WTC11 (cell line): ENCODE results near the gene FBF1. TPM values are rescaled to one million over a fixed set of nuclear protein-coding genes. Genes with fewer than 3 reads are reported as not detected.

Experiments used
- CREM ChIP-seq: sonication (generic); formaldehyde crosslinking; IDR thresholded peaks from 2 replicates; pipeline ENCODE4 v1.8.1; 2022; ENCODE audit warnings: mild to moderate bottlenecking, missing genetic modification reagents, moderate library complexity
- E2F1 ChIP-seq: sonication (generic); formaldehyde crosslinking; IDR thresholded peaks from 2 replicates; pipeline ENCODE4 v1.8.0; 2022; ENCODE audit warnings: mild to moderate bottlenecking, missing genetic modification reagents
- FOXK1 ChIP-seq: sonication (generic); formaldehyde crosslinking; IDR thresholded peaks from 2 replicates; pipeline ENCODE4 v1.8.0; 2022; ENCODE audit warnings: mild to moderate bottlenecking, moderate library complexity, missing genetic modification reagents
- FOXP4 ChIP-seq: sonication (generic); formaldehyde crosslinking; IDR thresholded peaks from 2 replicates; pipeline ENCODE4 v1.8.0; 2022; ENCODE audit warnings: mild to moderate bottlenecking, missing genetic modification reagents
- GABPB1 ChIP-seq: sonication (generic); formaldehyde crosslinking; IDR thresholded peaks from 2 replicates; pipeline ENCODE4 v1.8.1; 2023; ENCODE audit warnings: mild to moderate bottlenecking, missing genetic modification reagents
- GRHL2 ChIP-seq: fragments of 250-450 bp; sonication (Bioruptor Pico); IDR thresholded peaks from 2 replicates; pipeline ENCODE4 v1.8.0; 2022; ENCODE audit warnings: mild to moderate bottlenecking, moderate library complexity; ENCODE audit not compliant: insufficient replicate concordance, severe bottlenecking
- IRF2 ChIP-seq: sonication (generic); formaldehyde crosslinking; IDR thresholded peaks from 2 replicates; pipeline ENCODE4 v1.8.0; 2022; ENCODE audit warnings: low read depth, missing genetic modification reagents, borderline replicate concordance
- JUN ChIP-seq: sonication (generic); formaldehyde crosslinking; IDR thresholded peaks from 2 replicates; pipeline ENCODE4 v1.8.0; 2023; ENCODE audit warnings: mild to moderate bottlenecking, missing genetic modification reagents
- MAX ChIP-seq: sonication (generic); formaldehyde crosslinking; IDR thresholded peaks from 2 replicates; pipeline ENCODE4 v1.8.0; 2022; ENCODE audit warnings: mild to moderate bottlenecking, missing genetic modification reagents
- OVOL2 ChIP-seq: fragments of 250-450 bp; sonication (Bioruptor Pico); IDR thresholded peaks from 2 replicates; pipeline ENCODE4 v1.9.0; 2021; ENCODE audit warnings: mild to moderate bottlenecking, borderline replicate concordance
- PRRX2 ChIP-seq: fragments of 250-450 bp; sonication (Bioruptor Pico); IDR thresholded peaks from 2 replicates; pipeline ENCODE4 v1.8.0; 2021; ENCODE audit warnings: mild to moderate bottlenecking
- RELA ChIP-seq: sonication (generic); formaldehyde crosslinking; IDR thresholded peaks from 2 replicates; pipeline ENCODE4 v1.8.1; 2022; ENCODE audit warnings: missing genetic modification reagents, mild to moderate bottlenecking, borderline replicate concordance
- SMAD3 ChIP-seq: sonication (generic); formaldehyde crosslinking; IDR thresholded peaks from 2 replicates; pipeline ENCODE4 v1.8.0; 2022; ENCODE audit warnings: missing genetic modification reagents, mild to moderate bottlenecking, borderline replicate concordance
- SP1 ChIP-seq: sonication (generic); formaldehyde crosslinking; conservative IDR thresholded peaks from 2 replicates; pipeline ENCODE4 v1.8.1; 2022; ENCODE audit warnings: missing genetic modification reagents
- TCF7 ChIP-seq: sonication (generic); formaldehyde crosslinking; IDR thresholded peaks from 2 replicates; pipeline ENCODE4 v1.8.0; 2022; ENCODE audit warnings: mild to moderate bottlenecking, low read depth, missing genetic modification reagents, moderate library complexity
- TEAD1 ChIP-seq: sonication (generic); formaldehyde crosslinking; IDR thresholded peaks from 2 replicates; pipeline ENCODE4 v1.8.0; 2022; ENCODE audit warnings: mild to moderate bottlenecking, missing genetic modification reagents
- ZNF138 ChIP-seq: sonication (generic); formaldehyde crosslinking; conservative IDR thresholded peaks from 2 replicates; pipeline ENCODE4 v1.8.1; 2022; ENCODE audit warnings: mild to moderate bottlenecking, moderate library complexity, missing genetic modification reagents
- ZNF232 ChIP-seq: sonication (generic); formaldehyde crosslinking; IDR thresholded peaks from 2 replicates; pipeline ENCODE4 v1.8.0; 2022; ENCODE audit warnings: mild to moderate bottlenecking, missing genetic modification reagents
- ZNF281 ChIP-seq: sonication (generic); formaldehyde crosslinking; IDR thresholded peaks from 2 replicates; pipeline ENCODE4 v1.8.0; 2023; ENCODE audit warnings: mild to moderate bottlenecking, missing genetic modification reagents
- total RNA-seq: library from RNA; stranded (reverse); gene quantifications from 3 replicates; pipeline ENCODE4 v1.2.3, GENCODE V29; 2021
- TF ChIP-seq, protein P1 (sequence below): sonication (generic); formaldehyde crosslinking; IDR thresholded peaks from 2 replicates; pipeline ENCODE4 v1.8.1; 2022; ENCODE audit warnings: mild to moderate bottlenecking, moderate library complexity, missing genetic modification reagents
- TF ChIP-seq, protein P2 (sequence below): sonication (generic); formaldehyde crosslinking; IDR thresholded peaks from 2 replicates; pipeline ENCODE4 v1.8.1; 2023; ENCODE audit warnings: mild to moderate bottlenecking, moderate library complexity, missing genetic modification reagents
- TF ChIP-seq, protein P3 (sequence below): sonication (generic); formaldehyde crosslinking; conservative IDR thresholded peaks from 2 replicates; pipeline ENCODE4 v1.8.1; 2023; ENCODE audit warnings: mild to moderate bottlenecking, low read depth, missing genetic modification reagents, moderate library complexity
- TF ChIP-seq, protein P4 (sequence below): fragments of 250-450 bp; sonication (Bioruptor Pico); IDR thresholded peaks from 2 replicates; pipeline ENCODE4 v1.8.0; 2021; ENCODE audit warnings: mild to moderate bottlenecking

Gene FBF1
- total RNA-seq, 1 experiment from 2014 or later = 19.8 TPM

DNA sequence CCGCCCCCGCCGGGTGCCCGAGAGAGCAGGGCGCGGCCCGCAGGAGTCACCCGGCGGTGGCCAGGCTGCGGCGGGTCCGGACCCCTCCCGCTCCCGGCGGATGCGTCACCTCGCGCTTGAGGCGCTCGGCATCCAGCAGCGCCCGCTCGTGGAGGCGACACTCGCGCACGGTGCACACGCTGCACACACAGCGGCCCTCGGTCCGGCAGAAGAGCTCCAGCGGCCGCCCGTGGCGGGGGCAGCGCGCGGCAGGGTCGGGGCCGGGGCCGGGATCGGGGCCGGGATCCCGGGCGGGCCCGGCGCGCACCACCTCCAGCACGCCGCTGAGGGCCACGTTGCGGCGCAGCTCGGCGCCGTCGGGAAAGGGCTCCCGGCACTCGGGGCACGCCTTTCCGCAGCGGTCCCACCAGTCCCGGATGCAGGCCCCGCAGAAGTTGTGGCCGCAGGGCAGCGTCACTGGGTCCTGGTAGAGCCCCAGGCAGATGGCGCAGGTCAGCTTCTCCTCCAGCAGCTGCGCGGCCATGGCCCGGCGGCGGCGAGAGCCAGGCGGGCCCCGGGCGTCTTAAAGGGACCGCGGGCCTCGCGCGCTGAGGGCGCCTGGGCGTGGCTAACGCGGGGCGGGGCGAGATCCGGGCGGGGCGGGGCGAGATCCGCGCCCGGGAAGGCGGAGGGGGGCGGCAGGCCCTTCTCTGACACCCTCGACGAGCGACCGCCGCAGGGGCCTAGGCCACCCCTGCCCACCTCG, 44.3 kb downstream of the FBF1 start, which contains the start of gene TRIM65 (continued):
- TF ChIP-seq MAX = peak; percentile 68; the same call in 1 of the 2 replicates
- TF ChIP-seq, protein P1, sequence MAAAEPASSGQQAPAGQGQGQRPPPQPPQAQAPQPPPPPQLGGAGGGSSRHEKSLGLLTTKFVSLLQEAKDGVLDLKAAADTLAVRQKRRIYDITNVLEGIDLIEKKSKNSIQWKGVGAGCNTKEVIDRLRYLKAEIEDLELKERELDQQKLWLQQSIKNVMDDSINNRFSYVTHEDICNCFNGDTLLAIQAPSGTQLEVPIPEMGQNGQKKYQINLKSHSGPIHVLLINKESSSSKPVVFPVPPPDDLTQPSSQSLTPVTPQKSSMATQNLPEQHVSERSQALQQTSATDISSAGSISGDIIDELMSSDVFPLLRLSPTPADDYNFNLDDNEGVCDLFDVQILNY (CRISPR knock-in tag) = peak; percentile 53; the same call in 1 of the 2 replicates
- no peak for TF ChIP-seq RELA (CRISPR knock-in tag)
- no peak for TF ChIP-seq PRRX2
- TF ChIP-seq ZNF232 (CRISPR knock-in tag) = no peak
- no peak for TF ChIP-seq OVOL2
- TF ChIP-seq, protein P2, sequence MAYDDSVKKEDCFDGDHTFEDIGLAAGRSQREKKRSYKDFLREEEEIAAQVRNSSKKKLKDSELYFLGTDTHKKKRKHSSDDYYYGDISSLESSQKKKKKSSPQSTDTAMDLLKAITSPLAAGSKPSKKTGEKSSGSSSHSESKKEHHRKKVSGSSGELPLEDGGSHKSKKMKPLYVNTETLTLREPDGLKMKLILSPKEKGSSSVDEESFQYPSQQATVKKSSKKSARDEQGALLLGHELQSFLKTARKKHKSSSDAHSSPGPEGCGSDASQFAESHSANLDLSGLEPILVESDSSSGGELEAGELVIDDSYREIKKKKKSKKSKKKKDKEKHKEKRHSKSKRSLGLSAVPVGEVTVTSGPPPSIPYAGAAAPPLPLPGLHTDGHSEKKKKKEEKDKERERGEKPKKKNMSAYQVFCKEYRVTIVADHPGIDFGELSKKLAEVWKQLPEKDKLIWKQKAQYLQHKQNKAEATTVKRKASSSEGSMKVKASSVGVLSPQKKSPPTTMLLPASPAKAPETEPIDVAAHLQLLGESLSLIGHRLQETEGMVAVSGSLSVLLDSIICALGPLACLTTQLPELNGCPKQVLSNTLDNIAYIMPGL (CRISPR knock-in tag) = peak; percentile 83; the same call in 1 of the 2 replicates
- TF ChIP-seq, protein P3, sequence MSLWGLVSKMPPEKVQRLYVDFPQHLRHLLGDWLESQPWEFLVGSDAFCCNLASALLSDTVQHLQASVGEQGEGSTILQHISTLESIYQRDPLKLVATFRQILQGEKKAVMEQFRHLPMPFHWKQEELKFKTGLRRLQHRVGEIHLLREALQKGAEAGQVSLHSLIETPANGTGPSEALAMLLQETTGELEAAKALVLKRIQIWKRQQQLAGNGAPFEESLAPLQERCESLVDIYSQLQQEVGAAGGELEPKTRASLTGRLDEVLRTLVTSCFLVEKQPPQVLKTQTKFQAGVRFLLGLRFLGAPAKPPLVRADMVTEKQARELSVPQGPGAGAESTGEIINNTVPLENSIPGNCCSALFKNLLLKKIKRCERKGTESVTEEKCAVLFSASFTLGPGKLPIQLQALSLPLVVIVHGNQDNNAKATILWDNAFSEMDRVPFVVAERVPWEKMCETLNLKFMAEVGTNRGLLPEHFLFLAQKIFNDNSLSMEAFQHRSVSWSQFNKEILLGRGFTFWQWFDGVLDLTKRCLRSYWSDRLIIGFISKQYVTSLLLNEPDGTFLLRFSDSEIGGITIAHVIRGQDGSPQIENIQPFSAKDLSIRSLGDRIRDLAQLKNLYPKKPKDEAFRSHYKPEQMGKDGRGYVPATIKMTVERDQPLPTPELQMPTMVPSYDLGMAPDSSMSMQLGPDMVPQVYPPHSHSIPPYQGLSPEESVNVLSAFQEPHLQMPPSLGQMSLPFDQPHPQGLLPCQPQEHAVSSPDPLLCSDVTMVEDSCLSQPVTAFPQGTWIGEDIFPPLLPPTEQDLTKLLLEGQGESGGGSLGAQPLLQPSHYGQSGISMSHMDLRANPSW (CRISPR knock-in tag) = no peak
- no peak for TF ChIP-seq GRHL2 (CRISPR knock-in tag)
- TF ChIP-seq SMAD3 = no peak
- TF ChIP-seq ZNF281 = peak; percentile 21; the same call in 1 of the 2 replicates
- TF ChIP-seq E2F1 (CRISPR knock-in tag) = peak; percentile 80; the same call in 1 of the 2 replicates
- peak; percentile 48; the same call in 1 of the 2 replicates for TF ChIP-seq JUN (CRISPR knock-in tag)
- TF ChIP-seq IRF2 (CRISPR knock-in tag) = no peak
- TF ChIP-seq CREM (CRISPR knock-in tag) = 0 out of 2 replicates have a peak, but pooled peaks have one; percentile 29
- peak; percentile 55; the same call in 1 of the 2 replicates for TF ChIP-seq TCF7 (CRISPR knock-in tag)
- peak; percentile 75 for TF ChIP-seq SP1 (CRISPR knock-in tag)
- TF ChIP-seq GABPB1 (CRISPR knock-in tag) = no peak; the same call in 1 of the 2 replicates
- TF ChIP-seq, protein P4, sequence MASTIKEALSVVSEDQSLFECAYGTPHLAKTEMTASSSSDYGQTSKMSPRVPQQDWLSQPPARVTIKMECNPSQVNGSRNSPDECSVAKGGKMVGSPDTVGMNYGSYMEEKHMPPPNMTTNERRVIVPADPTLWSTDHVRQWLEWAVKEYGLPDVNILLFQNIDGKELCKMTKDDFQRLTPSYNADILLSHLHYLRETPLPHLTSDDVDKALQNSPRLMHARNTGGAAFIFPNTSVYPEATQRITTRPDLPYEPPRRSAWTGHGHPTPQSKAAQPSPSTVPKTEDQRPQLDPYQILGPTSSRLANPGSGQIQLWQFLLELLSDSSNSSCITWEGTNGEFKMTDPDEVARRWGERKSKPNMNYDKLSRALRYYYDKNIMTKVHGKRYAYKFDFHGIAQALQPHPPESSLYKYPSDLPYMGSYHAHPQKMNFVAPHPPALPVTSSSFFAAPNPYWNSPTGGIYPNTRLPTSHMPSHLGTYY (CRISPR knock-in tag) = no peak
- peak; percentile 40; the same call in 1 of the 2 replicates for TF ChIP-seq FOXP4 (CRISPR knock-in tag)
- no peak for TF ChIP-seq ZNF138 (CRISPR knock-in tag)
- no peak for TF ChIP-seq TEAD1 (CRISPR knock-in tag)
- peak; percentile 81 for TF ChIP-seq FOXK1 (CRISPR knock-in tag)
